Mesenchymal stem cell (in vitro differentiated cells and primary cell): Measurements from ENCODE around the gene MED15.

Experiments used
- DNase-seq: peaks from one replicate; pipeline ENCODE4 v3.0.0-alpha.2; 2013
- H2AFZ ChIP-seq: one replicate; pipeline ENCODE4 v1.6.1; 2013; ENCODE audit warnings: low read depth, mild to moderate bottlenecking, control low read depth, inconsistent platforms, low read length, moderate library complexity
- H2AK5ac ChIP-seq: 2 replicates; pipeline ENCODE4 v1.6.1; 2013; ENCODE audit warnings: low read length, moderate library complexity, mild to moderate bottlenecking, inconsistent platforms; ENCODE audit not compliant: severe bottlenecking
- H2BK120ac ChIP-seq: one replicate; pipeline ENCODE4 v1.6.1; 2013; ENCODE audit warnings: low read depth, mild to moderate bottlenecking, inconsistent platforms, low read length, moderate library complexity
- H2BK12ac ChIP-seq, 2 experiments: one replicate each; pipeline ENCODE4 v1.6.1; 2013; ENCODE audit warnings: inconsistent platforms in 2 of 2, low read length in 2 of 2, mild to moderate bottlenecking in 2 of 2, moderate library complexity in 2 of 2, control low read depth in 1 of 2
- H2BK15ac ChIP-seq: one replicate; pipeline ENCODE4 v1.6.1; 2013; ENCODE audit warnings: mild to moderate bottlenecking, low read depth, inconsistent platforms; ENCODE audit not compliant: poor library complexity, severe bottlenecking
- H2BK5ac ChIP-seq: 2 replicates; pipeline ENCODE4 v1.6.1; 2013; ENCODE audit warnings: low read depth, mild to moderate bottlenecking, low read length, control low read depth, inconsistent platforms; ENCODE audit not compliant: poor library complexity, severe bottlenecking
- H3K14ac ChIP-seq, 2 experiments: one replicate each; pipeline ENCODE4 v1.6.1; 2013; ENCODE audit warnings: inconsistent platforms in 2 of 2, low read length in 2 of 2, control low read depth in 1 of 2, mild to moderate bottlenecking in 1 of 2, moderate library complexity in 1 of 2
- H3K18ac ChIP-seq, 2 experiments: one replicate each; pipeline ENCODE4 v1.6.1; 2013; ENCODE audit warnings: inconsistent platforms in 2 of 2, low read length in 2 of 2, control low read depth in 1 of 2, low read depth in 1 of 2, mild to moderate bottlenecking in 1 of 2
- H3K23ac ChIP-seq, 2 experiments: one replicate each; pipeline ENCODE4 v1.6.1; 2013; ENCODE audit warnings: inconsistent platforms in 2 of 2, low read length in 2 of 2, mild to moderate bottlenecking in 2 of 2, moderate library complexity in 2 of 2, control low read depth in 1 of 2
- H3K27ac ChIP-seq: 2 replicates; pipeline ENCODE4 v1.5.1; 2013; ENCODE audit warnings: mild to moderate bottlenecking, moderate library complexity, low read length, control low read depth, inconsistent platforms; ENCODE audit not compliant: poor library complexity, severe bottlenecking
- H3K27me3 ChIP-seq, 2 experiments: 2 replicates each; pipeline versions ENCODE4 v1.6.1 to v1.7.0; 2013; ENCODE audit warnings: low read length in 2 of 2, mild to moderate bottlenecking in 2 of 2, moderate library complexity in 2 of 2, control low read depth in 1 of 2, inconsistent platforms in 1 of 2; ENCODE audit not compliant: control insufficient read depth in 1 of 2, insufficient read depth in 1 of 2
- H3K36me3 ChIP-seq, 2 experiments: 2 replicates each; pipeline versions ENCODE4 v1.6.1 to v1.7.0; 2013; ENCODE audit warnings: low read length in 2 of 2, control low read depth in 1 of 2, inconsistent platforms in 1 of 2, low read depth in 1 of 2, mild to moderate bottlenecking in 1 of 2; ENCODE audit not compliant: insufficient read depth in 2 of 2, control insufficient read depth in 1 of 2
- H3K4ac ChIP-seq, 2 experiments: one replicate each; pipeline ENCODE4 v1.6.1; 2013; ENCODE audit warnings: inconsistent platforms in 2 of 2, low read length in 2 of 2, mild to moderate bottlenecking in 2 of 2, moderate library complexity in 2 of 2, control low read depth in 1 of 2, low read depth in 1 of 2
- H3K4me1 ChIP-seq: 2 replicates; pipeline ENCODE4 v1.6.1; 2013; ENCODE audit warnings: low read depth, low read length, control low read depth; ENCODE audit not compliant: control insufficient read depth, insufficient read depth
- H3K4me2 ChIP-seq: 2 replicates; pipeline ENCODE4 v1.6.1; 2013; ENCODE audit warnings: low read length, mild to moderate bottlenecking, inconsistent platforms; ENCODE audit not compliant: poor library complexity, severe bottlenecking
- H3K4me3 ChIP-seq, 2 experiments: 2 replicates each; pipeline versions ENCODE4 v1.5.1 to v1.7.0; 2013; ENCODE audit warnings: low read length in 2 of 2, mild to moderate bottlenecking in 2 of 2, control low read depth in 1 of 2, low read depth in 1 of 2; ENCODE audit not compliant: insufficient read depth in 1 of 2
- H3K79me1 ChIP-seq: replicated peaks from 2 replicates; pipeline ENCODE4 v1.6.1; 2013; ENCODE audit warnings: mild to moderate bottlenecking, control low read depth, low read length, inconsistent platforms; ENCODE audit not compliant: poor library complexity, severe bottlenecking
- H3K9ac ChIP-seq: 2 replicates; pipeline ENCODE4 v1.7.0; 2013; ENCODE audit warnings: mild to moderate bottlenecking, low read length, moderate library complexity
- H3K9me3 ChIP-seq: 2 replicates; pipeline ENCODE4 v1.7.0; 2013; ENCODE audit warnings: mild to moderate bottlenecking, low read length; ENCODE audit not compliant: control insufficient read depth
- H4K8ac ChIP-seq: one replicate; pipeline ENCODE4 v1.6.1; 2013; ENCODE audit warnings: inconsistent platforms, mild to moderate bottlenecking, low read length, moderate library complexity
- H4K91ac ChIP-seq: one replicate; pipeline ENCODE4 v1.6.1; 2013; ENCODE audit warnings: mild to moderate bottlenecking, low read length, inconsistent platforms
- WGBS: methylation state at CpG from one replicate; pipeline ENCODE4 v1.1.7; 2013; ENCODE audit warnings: mixed read lengths; 5-methylcytosine and 5-hydroxymethylcytosine counted together

The MED15 gene

GRCh38 chr22:20486229-20486628 lies 21.2 kb upstream of the MED15 start:
- H3K4ac ChIP-seq: no peak overlapping the region
- H2BK120ac ChIP-seq: no peak overlapping the region
- DNase-seq: no peak
- no peak overlapping the region for H2AK5ac ChIP-seq
- peaks cover 29% of the 10 kb centered on the region for H3K79me1 ChIP-seq
- H3K9me3 ChIP-seq: no peaks in the 10 kb centered on the region
- WGBS: 98% methylated on average over 2 of the region's 2 CpGs
- peaks cover 4% of the 10 kb centered on the region for H3K4me1 ChIP-seq
- H2BK12ac ChIP-seq: no peak overlapping the region
- H4K91ac ChIP-seq: no peak overlapping the region
- H2AFZ ChIP-seq: no peak overlapping the region
- H2BK5ac ChIP-seq: no peak overlapping the region
- H3K18ac ChIP-seq: no peak overlapping the region
- no peak overlapping the region for H3K4me3 ChIP-seq
- no peak overlapping the region for H3K23ac ChIP-seq
- no peak overlapping the region for H2BK15ac ChIP-seq
- no peak overlapping the region for H3K14ac ChIP-seq
- no peaks in the 10 kb centered on the region for H3K27me3 ChIP-seq
- no peak overlapping the region for H3K9ac ChIP-seq
- H3K36me3 ChIP-seq: peaks cover 30 to 32% of the 10 kb centered on the region in 2 experiments
- H3K4me2 ChIP-seq: no peak overlapping the region
- no peak overlapping the region for H4K8ac ChIP-seq
- H3K27ac ChIP-seq: no peak overlapping the region

- no peak overlapping the region for H3K18ac ChIP-seq
- no peak overlapping the region for H2BK12ac ChIP-seq
- no peak overlapping the region for H4K91ac ChIP-seq
- no peak overlapping the region for H3K4ac ChIP-seq
- no peak overlapping the region for H2AFZ ChIP-seq
- H3K4me2 ChIP-seq: no peak overlapping the region
- peaks cover 4% of the 10 kb centered on the region for H3K4me1 ChIP-seq
- no peak for DNase-seq
- H3K9me3 ChIP-seq: no peaks in the 10 kb centered on the region
- H3K36me3 ChIP-seq: peaks cover 25 to 29% of the 10 kb centered on the region in 2 experiments
- H4K8ac ChIP-seq: no peak overlapping the region
- peaks cover 31% of the 10 kb centered on the region for H3K79me1 ChIP-seq
- 100% methylated on average over 1 of the region's 2 CpGs for WGBS
- no peaks in the 10 kb centered on the region for H3K27me3 ChIP-seq
- H3K23ac ChIP-seq: no peak overlapping the region
- H3K27ac ChIP-seq: no peak overlapping the region
- H2BK15ac ChIP-seq: no peak overlapping the region
- H2BK120ac ChIP-seq: no peak overlapping the region
- H3K9ac ChIP-seq: no peak overlapping the region
- no peak overlapping the region for H3K4me3 ChIP-seq
- no peak overlapping the region for H3K14ac ChIP-seq
- H2AK5ac ChIP-seq: no peak overlapping the region
- H2BK5ac ChIP-seq: no peak overlapping the region
These were observed 19.7 kb upstream of the MED15 start for GRCh38 chr22:20487715-20488114.

DNA sequence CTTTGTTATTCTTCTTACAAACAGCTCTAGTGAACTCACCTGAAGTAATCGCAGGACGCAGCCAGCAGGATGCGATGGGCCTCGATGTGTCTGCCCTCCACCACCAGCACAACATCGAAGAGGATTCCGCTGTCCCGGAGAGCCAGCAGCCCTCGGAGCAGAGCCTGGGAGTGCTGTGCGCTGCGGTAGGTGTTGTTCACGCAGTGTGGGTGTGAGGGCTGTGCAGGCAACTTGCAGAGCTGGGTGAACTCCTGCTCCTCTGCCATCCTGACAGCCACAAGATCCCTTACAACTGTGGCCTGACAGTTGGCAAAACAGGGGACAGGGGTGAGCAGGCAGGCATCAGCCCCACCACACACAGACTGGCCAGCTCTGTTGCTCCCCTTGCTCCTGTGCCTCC lies 18.5 kb upstream of the MED15 start:
- Histone ChIP-seq H3K18ac (no peak overlapping the region), H3K23ac (no peak overlapping the region), H3K9ac (no peak overlapping the region), H3K36me3 (peaks cover 14 to 19% of the 10 kb centered on the region in 2 experiments), H2AK5ac (no peak overlapping the region), H2BK120ac (no peak overlapping the region), H2BK12ac (no peak overlapping the region), H3K27me3 (no peaks in the 10 kb centered on the region), H3K9me3 (no peaks in the 10 kb centered on the region), H3K4ac (no peak overlapping the region), H4K8ac (no peak overlapping the region), H3K4me3 (no peak overlapping the region), H3K14ac (no peak overlapping the region), H4K91ac (no peak overlapping the region), H3K79me1 (peaks cover 38% of the 10 kb centered on the region), H2AFZ (no peak overlapping the region), H3K27ac (no peak overlapping the region), H2BK15ac (no peak overlapping the region), H3K4me2 (no peak overlapping the region), H2BK5ac (no peak overlapping the region), H3K4me1 (peaks cover 4% of the 10 kb centered on the region)
- no peak for DNase-seq
- WGBS: 78% methylated on average over 11 of the region's 11 CpGs

GRCh38 chr22:20490183-20490940 lies 17.0 kb upstream of the MED15 start:
- Histone ChIP-seq H3K36me3 (peaks cover 13 to 19% of the 10 kb centered on the region in 2 experiments), H4K8ac (no peak overlapping the region), H3K4me1 (peaks cover 9% of the 10 kb centered on the region), H2BK15ac (no peak overlapping the region), H2BK12ac (no peak overlapping the region), H3K18ac (no peak overlapping the region), H2BK120ac (no peak overlapping the region), H3K27me3 (no peaks in the 10 kb centered on the region), H3K9me3 (no peaks in the 10 kb centered on the region), H3K27ac (no peak overlapping the region), H2AFZ (no peak overlapping the region), H3K9ac (no peak overlapping the region), H3K4me2 (no peak overlapping the region), H3K4me3 (no peak overlapping the region), H3K79me1 (peaks cover 40% of the 10 kb centered on the region), H2BK5ac (no peak overlapping the region), H3K4ac (no peak overlapping the region), H4K91ac (no peak overlapping the region), H2AK5ac (no peak overlapping the region), H3K14ac (no peak overlapping the region), H3K23ac (no peak overlapping the region)
- WGBS: 95% methylated on average over 6 of the region's 6 CpGs
- no peak for DNase-seq
